Chondrocyte (in vitro differentiated cells): ENCODE data around the gene DHX38. TPM values are rescaled to one million over a fixed set of nuclear protein-coding genes. Genes with fewer than 3 reads are reported as not detected.

ENCODE experiments used
- DNase-seq: peaks from one replicate; pipeline ENCODE4 v3.0.0; 2021; ENCODE audit warnings: mixed read lengths, low spot score
- H3K27ac Mint-ChIP-seq: one replicate; pipeline ENCODE4 v1.8.0; 2021; ENCODE audit warnings: mild to moderate bottlenecking, moderate library complexity, mixed read lengths; ENCODE audit not compliant: unreplicated experiment
- H3K27me3 Mint-ChIP-seq: 2 replicates; pipeline ENCODE4 v1.8.0; 2021; ENCODE audit warnings: low read depth, mixed read lengths
- H3K36me3 Mint-ChIP-seq: 2 replicates; pipeline ENCODE4 v1.8.0; 2021; ENCODE audit warnings: low read depth, mixed read lengths
- H3K4me1 Mint-ChIP-seq: 2 replicates; pipeline ENCODE4 v1.8.0; 2021; ENCODE audit warnings: low read depth, mild to moderate bottlenecking, mixed read lengths
- H3K4me3 Mint-ChIP-seq: one replicate; pipeline ENCODE4 v1.8.0; 2021; ENCODE audit warnings: mild to moderate bottlenecking, moderate library complexity, mixed read lengths; ENCODE audit not compliant: unreplicated experiment
- H3K9me3 Mint-ChIP-seq: 2 replicates; pipeline ENCODE4 v1.8.0; 2021; ENCODE audit warnings: low read depth, mixed read lengths
- total RNA-seq: library from RNA; stranded (reverse); gene quantifications from 3 replicates; pipeline ENCODE4 v1.2.1, GENCODE V29; 2021
- TF ChIP-seq, protein P1 (sequence below): fragments of 200-600 bp; sonication (generic); IDR thresholded peaks from 2 replicates; pipeline ENCODE4 v1.5.0; 2021; ENCODE audit warnings: antibody characterized with exemption, mild to moderate bottlenecking, moderate library complexity

Gene DHX38
- total RNA-seq, 1 donor from 2014 or later: 44.9 TPM

DNA sequence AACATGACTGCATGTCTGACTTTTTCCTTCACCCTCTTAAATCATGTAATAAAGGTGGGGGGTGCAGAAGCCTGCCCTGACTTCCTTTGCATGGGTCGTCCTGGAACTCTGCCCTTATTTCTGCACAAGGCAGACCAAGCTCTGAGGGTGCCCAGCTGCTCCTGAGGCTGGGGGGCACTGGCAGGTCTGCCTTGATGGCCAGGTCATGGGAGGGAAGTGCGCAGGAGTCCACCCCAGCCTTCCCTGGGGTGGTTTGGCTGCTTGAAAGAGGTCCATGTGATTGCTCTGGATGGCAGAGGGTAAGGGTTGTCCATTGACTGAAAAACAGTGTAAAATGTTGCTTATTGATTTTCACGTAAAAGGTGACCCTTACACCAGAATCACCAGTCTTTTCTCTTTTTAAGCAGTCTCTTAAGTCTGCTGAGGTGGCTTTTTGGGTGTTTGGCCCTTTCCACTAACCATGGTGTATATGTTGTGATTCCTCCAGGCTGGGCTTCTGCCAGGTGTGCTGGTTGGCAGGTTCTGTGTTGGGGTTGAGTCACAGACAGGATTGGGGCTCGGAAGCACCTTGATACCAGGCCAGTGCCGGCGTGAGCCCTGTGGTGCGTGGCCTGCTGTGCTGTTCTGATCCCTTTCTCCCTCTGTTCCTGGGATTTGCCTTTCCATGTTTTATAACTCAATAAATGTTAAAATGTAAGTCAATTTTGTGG, 19.4 kb downstream of the DHX38 start:
- TF ChIP-seq, protein P1, sequence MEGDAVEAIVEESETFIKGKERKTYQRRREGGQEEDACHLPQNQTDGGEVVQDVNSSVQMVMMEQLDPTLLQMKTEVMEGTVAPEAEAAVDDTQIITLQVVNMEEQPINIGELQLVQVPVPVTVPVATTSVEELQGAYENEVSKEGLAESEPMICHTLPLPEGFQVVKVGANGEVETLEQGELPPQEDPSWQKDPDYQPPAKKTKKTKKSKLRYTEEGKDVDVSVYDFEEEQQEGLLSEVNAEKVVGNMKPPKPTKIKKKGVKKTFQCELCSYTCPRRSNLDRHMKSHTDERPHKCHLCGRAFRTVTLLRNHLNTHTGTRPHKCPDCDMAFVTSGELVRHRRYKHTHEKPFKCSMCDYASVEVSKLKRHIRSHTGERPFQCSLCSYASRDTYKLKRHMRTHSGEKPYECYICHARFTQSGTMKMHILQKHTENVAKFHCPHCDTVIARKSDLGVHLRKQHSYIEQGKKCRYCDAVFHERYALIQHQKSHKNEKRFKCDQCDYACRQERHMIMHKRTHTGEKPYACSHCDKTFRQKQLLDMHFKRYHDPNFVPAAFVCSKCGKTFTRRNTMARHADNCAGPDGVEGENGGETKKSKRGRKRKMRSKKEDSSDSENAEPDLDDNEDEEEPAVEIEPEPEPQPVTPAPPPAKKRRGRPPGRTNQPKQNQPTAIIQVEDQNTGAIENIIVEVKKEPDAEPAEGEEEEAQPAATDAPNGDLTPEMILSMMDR: no peak
- Mint-ChIP-seq H3K27me3 (no peaks in the 10 kb centered on the region), H3K36me3 (peaks cover 39% of the 10 kb centered on the region), H3K4me1 (no peaks in the 10 kb centered on the region), H3K4me3 (no peak overlapping the region), H3K27ac (no peak overlapping the region), H3K9me3 (peaks cover 9% of the 10 kb centered on the region)
- DNase-seq: no peak

DNA sequence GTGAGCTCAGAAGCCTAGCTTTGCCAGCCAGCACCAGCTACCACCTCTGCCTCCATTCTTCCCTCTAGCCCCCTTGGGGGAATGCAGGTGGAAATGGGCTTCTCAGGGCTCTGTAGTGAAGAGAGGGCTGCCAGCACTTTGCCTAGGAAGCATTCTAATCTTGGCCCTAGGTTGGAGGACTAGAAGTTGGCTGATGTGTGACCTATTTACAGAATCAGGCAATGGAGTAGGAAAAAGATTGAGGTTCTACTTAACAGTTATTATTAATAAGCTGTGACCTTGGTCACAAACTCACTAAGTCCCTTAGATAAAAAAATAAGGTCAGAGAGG, 19.9 kb downstream of the DHX38 start:
- Mint-ChIP-seq H3K4me3 (no peak overlapping the region), H3K4me1 (no peaks in the 10 kb centered on the region), H3K9me3 (peaks cover 9% of the 10 kb centered on the region), H3K27me3 (no peaks in the 10 kb centered on the region), H3K27ac (no peak overlapping the region), H3K36me3 (peaks cover 36% of the 10 kb centered on the region)
- TF ChIP-seq, protein P1: no peak
- DNase-seq: no peak

DNA sequence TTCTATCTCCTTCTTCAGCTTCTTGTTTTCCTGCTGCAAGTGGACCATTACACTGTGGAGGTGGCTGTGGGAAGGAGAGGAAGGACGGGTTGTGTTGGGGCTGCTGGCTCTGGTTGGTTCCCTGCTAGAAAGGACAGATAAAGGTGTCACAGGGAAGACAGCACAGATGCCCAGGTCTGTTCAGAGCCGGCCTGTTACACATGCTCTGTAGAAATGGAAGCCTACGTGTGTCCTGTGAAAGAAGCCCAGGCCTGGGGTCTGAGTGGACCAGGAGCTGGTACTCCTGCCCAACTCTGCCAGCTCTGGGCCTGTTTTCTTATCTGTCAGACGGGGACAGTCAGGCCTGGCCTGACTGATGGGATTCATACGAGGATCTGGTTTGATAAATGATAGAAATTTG, 26.4 kb downstream of the DHX38 start:
- no peak for DNase-seq
- Mint-ChIP-seq H3K4me3 (no peak overlapping the region), H3K27ac (no peak overlapping the region), H3K4me1 (peaks cover 3% of the 10 kb centered on the region), H3K36me3 (peaks cover 3% of the 10 kb centered on the region), H3K9me3 (peaks cover 3% of the 10 kb centered on the region), H3K27me3 (no peaks in the 10 kb centered on the region)
- TF ChIP-seq, protein P1: no peak

DNA sequence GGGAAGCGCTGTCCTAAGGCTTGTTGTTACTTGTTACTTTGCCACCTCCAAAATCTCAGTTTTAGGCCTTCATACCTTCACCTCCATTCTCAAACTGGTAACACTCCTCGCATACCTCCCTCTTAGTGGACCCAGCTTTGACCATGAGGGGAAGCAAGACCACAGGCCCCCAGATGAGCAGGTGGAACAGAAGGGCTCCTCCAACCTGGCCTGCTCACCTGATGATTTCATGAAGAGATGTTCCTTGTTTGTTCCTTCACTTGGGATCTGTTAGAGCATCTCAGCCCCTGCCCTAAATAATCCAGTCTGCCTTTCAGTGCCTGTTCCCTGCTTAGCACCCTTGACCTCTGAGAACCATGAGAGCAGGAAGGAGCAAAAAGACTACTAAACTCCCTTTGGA, 28.7 kb downstream of the DHX38 start:
- Mint-ChIP-seq H3K27me3 (no peaks in the 10 kb centered on the region), H3K36me3 (no peaks in the 10 kb centered on the region), H3K27ac (no peak overlapping the region), H3K9me3 (no peaks in the 10 kb centered on the region), H3K4me3 (no peak overlapping the region), H3K4me1 (peaks cover 6% of the 10 kb centered on the region)
- TF ChIP-seq, protein P1: no peak
- no peak for DNase-seq

GRCh38 chr16:72122916-72123315, 29.3 kb downstream of the DHX38 start:
- H3K27me3 Mint-ChIP-seq: no peaks in the 10 kb centered on the region
- no peaks in the 10 kb centered on the region for H3K9me3 Mint-ChIP-seq
- no peak for DNase-seq
- peaks cover 6% of the 10 kb centered on the region for H3K4me1 Mint-ChIP-seq
- H3K4me3 Mint-ChIP-seq: no peak overlapping the region
- TF ChIP-seq, protein P1: no peak
- no peak overlapping the region for H3K27ac Mint-ChIP-seq
- H3K36me3 Mint-ChIP-seq: no peaks in the 10 kb centered on the region
